ENCODE data around the gene SYTL2.

DNA sequence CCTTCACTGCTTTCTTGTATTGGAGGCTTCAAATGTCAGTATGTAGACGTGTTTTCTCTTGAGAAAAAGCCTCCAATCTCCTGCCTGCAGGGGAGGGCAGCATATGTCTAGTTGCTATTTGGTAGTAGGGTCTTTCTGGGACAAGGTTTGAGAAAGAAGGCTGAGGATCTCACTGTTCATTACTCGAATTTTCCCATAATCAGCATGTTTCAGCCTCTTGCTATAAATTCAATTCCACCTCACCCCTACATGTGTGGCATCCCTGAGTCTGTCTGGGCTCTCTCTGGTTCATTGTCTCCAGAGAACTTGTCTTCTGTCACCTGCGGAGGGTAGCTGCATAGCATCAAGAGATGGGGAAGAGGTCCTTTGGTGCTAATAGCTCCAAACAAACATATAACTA, 24.8 kb upstream of the SYTL2 start:
- no peak for TF ChIP-seq TCF7L2 (IDR thresholded peaks at IDR 0.05; ENCODE audit: low read depth, low read length)
- TF ChIP-seq, protein P1, sequence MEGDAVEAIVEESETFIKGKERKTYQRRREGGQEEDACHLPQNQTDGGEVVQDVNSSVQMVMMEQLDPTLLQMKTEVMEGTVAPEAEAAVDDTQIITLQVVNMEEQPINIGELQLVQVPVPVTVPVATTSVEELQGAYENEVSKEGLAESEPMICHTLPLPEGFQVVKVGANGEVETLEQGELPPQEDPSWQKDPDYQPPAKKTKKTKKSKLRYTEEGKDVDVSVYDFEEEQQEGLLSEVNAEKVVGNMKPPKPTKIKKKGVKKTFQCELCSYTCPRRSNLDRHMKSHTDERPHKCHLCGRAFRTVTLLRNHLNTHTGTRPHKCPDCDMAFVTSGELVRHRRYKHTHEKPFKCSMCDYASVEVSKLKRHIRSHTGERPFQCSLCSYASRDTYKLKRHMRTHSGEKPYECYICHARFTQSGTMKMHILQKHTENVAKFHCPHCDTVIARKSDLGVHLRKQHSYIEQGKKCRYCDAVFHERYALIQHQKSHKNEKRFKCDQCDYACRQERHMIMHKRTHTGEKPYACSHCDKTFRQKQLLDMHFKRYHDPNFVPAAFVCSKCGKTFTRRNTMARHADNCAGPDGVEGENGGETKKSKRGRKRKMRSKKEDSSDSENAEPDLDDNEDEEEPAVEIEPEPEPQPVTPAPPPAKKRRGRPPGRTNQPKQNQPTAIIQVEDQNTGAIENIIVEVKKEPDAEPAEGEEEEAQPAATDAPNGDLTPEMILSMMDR (IDR thresholded peaks at IDR 0.05): no peak
- TF ChIP-seq POLR2AphosphoS5 (IDR thresholded peaks at IDR 0.05; ENCODE audit: low read depth, low read length): no peak

Measured in Panc1 (cell line).